GM19099 (cell line): Measurements from ENCODE around the gene PARP14.
A peak's percentile ranks its signal among the peaks of the same experiment; 100 is the strongest.

Experiments
- POLR2A ChIP-seq: IDR thresholded peaks from 3 replicates; pipeline ENCODE4 v1.6.1; 2011; ENCODE audit warnings: low read depth; ENCODE audit not compliant: insufficient read length; ENCODE audit errors: extremely low read depth

The PARP14 gene

DNA sequence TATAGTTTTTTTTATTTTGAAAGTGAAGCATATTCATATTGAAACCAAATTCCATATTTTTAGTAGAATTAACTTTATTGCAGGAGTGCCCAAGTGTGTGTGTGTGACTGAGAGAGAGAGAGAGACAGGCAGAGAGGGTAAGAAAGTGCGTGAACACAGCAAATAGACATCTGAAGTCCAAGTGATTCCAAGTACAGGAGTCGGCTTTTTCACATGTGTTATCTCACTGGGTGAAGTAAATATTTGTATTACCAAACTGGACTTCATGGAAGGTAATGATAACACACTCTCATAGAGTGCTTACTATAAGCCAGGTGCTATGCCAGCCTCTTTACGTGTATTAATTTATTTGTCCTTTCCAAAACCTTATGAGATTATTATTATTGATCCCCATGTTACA lies 12.0 kb downstream of the PARP14 start:
- no peak for TF ChIP-seq POLR2A

DNA sequence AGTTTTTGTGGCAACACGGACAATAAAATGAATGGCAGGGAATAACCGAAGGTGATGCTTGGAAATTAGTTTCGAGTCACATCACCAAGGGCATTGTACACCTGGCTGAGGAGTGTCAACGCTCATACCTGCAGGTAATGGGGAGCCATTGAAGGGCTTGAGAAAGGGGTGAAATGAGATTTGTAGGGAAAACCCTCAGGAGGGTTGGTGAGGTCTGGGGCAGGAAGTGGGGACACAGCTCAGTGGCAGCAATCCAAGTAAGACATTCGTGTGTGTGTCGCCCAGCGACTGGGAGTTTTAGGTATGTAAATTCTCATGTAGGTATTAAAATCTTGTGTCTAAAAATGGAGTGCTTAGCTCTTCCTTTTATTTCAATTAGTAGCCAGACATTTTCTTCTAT lies 14.3 kb downstream of the PARP14 start:
- peak; percentile 28 for TF ChIP-seq POLR2A

- TF ChIP-seq POLR2A = no peak
Observed at GRCh38 chr3:122695927-122696561, 15.4 kb downstream of the PARP14 start.

DNA sequence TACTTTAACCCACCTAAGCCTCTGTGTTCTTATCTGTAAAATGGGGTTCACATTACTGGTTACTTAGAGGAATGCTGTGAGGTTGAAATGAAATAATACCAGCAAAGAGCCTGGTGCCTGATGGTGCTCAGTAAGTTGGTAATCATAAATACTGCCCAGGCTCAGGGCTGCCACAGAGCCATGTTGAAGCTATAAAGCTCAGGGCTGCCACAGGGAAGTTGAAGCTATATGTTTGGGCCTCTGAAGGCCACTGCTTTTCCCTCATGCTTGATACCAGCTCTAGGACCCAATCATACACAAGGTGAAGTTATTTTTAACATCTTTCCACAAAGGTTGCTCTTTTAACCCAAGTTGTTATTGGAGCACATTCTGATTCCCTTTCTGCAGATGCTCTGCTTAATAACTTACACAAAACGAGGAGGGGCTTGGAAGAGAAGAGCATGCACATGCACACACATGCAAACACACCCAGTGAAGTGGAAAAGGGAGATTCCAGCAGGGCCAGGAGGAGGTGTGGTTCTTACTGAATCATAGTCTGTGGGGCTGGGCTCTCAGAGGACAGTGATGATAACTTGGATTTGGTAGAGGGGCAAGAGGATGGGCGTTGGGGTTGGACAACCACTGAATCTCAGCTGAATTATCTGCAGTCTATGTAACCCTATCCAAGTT lies 17.4 kb downstream of the PARP14 start:
- no peak for TF ChIP-seq POLR2A

DNA sequence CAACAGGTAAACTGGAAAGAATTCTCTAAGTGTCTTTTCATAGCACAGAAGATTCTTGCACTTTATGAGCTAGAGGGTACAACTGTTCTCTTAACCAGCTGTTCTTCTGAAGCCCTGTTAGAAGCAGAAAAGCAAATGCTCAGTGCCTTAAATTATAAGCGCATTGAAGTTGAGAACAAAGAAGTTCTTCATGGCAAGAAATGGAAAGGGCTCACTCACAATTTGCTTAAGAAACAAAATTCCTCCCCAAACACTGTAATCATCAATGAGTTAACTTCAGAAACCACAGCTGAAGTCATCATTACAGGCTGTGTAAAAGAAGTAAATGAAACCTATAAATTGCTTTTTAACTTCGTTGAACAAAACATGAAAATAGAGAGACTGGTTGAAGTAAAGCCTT lies 19.6 kb downstream of the PARP14 start:
- TF ChIP-seq POLR2A = no peak

- no peak for TF ChIP-seq POLR2A
Observed at GRCh38 chr3:122705379-122705778, 24.7 kb downstream of the PARP14 start.

DNA sequence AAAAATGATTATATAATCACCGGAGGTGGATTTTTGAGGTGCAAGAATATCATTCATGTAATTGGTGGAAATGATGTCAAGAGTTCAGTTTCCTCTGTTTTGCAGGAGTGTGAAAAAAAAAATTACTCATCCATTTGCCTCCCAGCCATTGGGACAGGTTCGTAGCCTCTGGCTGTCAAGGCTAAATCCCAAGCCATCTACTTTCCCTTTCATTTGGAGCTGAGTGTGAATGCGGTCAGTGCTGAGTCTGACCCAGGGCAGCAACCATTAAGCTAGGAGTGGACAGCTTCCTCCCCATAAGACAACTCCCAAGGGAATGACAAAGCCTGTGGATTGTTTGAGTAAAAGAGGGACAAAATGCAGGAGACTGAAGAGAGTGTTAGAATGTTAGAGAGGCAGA lies 33.6 kb downstream of the PARP14 start:
- no peak for TF ChIP-seq POLR2A

- peak; percentile 2 for TF ChIP-seq POLR2A
Observed at GRCh38 chr3:122716667-122717066, 36.0 kb downstream of the PARP14 start.

DNA sequence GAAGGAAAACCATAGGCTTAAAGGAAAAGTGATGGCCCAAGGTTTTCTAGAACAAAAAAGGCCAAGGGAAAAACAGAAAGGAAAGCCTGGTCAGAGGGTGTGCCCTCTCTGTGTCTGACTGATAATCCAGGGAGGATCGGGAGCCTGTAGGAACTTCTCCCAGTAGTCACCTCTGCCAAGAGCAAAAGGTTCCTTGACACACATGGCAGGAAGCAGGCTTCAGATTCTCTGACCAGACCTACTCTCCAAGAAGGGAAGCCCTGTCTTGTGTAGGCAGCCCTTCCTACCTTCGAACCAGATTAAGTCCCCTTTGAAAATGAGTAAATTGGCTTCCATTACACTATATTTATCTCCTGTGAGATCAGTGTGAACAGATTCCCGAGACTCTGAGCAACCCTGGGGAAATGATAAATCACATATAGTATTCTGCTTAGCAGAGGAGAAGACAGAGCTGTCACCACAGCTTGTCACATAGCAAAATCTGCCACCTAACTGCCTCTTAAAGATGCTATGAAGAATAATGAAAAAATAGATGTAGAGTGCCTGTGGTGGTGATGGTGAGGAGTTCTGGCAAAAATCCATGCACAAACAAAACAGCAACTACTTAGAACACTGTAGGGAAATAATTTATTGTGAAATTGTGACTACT lies 38.8 kb downstream of the PARP14 start:
- no peak for TF ChIP-seq POLR2A

DNA sequence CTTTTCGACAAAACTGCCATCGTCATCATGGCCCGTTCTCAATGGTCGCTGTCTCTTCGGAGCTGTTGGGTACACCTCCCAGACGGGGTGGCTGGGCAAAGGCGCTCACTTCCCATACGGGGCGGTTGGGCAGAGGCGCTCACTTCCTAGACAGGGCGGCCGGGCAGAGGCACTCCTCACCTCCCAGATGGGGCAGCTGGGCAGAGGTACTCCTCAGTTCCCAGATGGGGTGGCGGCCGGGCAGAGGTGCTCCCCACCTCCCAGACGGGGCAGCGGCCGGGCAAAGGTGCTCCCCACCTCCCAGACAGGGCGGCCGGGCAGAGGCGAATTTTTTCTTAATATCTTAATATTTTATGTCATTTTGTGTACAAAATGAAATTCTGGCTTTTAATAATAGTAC lies 44.5 kb downstream of the PARP14 start:
- no peak for TF ChIP-seq POLR2A

DNA sequence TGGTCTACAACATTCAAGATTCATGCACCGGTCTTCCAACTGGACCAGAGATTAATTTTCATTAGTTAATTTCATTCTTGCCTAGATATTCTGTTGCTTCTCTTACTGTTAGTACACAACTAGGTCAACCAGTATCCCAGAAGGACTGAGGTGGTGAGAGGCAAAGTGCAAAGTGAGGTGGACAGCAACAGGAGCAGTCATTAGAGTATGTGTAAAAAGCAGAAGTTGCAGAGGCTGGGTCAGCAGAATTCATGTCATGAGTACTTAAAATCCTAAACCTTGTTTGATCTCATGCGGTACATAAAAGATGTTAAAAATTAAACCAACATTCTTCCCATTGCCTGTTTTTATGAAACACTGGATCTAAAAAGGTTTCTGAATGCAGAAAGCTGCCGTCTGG lies 46.7 kb downstream of the PARP14 start:
- no peak for TF ChIP-seq POLR2A

- no peak for TF ChIP-seq POLR2A
Observed at GRCh38 chr3:122727766-122728165, 47.1 kb downstream of the PARP14 start.

DNA sequence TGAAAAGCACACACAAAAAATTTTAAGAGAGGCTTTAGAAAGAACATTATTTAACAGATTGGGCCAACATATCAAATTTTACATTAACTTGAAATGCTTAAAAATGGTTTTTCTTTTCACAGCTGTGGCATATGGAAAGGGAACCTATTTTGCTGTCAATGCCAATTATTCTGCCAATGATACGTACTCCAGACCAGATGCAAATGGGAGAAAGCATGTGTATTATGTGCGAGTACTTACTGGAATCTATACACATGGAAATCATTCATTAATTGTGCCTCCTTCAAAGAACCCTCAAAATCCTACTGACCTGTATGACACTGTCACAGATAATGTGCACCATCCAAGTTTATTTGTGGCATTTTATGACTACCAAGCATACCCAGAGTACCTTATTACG lies 47.5 kb downstream of the PARP14 start:
- peak; percentile 9 for TF ChIP-seq POLR2A

GRCh38 chr3:122728756-122729514 lies 48.3 kb downstream of the PARP14 start:
- TF ChIP-seq POLR2A = no peak

DNA sequence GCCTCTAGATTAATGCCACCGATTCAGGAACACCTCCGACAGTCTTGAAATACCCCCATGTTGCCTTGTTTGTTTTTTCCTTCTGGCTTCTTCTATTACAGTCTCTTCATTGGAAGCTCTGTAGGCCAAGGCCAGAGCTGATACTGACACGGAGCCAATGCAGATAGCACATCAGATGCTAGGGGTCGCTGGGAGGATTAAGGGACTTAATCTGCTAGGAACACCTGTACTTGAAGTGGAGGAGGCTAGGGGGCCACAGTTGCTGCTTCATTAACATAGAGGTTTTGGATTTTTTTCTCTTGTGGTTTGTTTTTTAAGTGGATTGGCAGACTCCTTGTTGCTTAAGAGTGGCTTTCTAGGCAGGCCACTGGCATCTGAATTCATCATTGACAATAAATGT lies 49.6 kb downstream of the PARP14 start:
- TF ChIP-seq POLR2A = no peak

DNA sequence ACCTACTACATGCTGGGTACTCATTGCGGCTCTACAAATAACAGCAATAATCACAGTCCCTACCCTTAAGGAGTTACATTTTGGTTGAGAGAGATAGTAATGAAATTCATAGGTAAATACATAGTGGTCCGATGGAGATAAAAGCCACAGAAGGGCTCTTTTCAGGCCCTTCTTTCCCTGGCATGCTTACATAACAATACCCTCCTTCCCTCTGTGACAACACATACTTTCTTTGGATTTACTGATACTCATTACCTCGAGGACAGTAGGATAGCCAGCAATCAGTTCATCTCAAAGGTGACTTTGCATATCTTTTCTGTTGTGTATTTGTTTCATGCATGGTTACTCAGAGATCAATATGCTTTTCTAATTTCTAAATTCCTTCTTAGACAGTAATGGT lies 58.5 kb downstream of the PARP14 start:
- TF ChIP-seq POLR2A = no peak

GRCh38 chr3:122742234-122742633 lies 61.6 kb downstream of the PARP14 start:
- TF ChIP-seq POLR2A = no peak
